ENCODE results near the gene GALNT17. TPM values are rescaled to one million over a fixed set of nuclear protein-coding genes. Genes with fewer than 3 reads are reported as not detected.

GALNT17 gene
- total RNA-seq, 6 donors from 2014 or later: 5.3 to 26.2 (median 10.1) TPM

DNA sequence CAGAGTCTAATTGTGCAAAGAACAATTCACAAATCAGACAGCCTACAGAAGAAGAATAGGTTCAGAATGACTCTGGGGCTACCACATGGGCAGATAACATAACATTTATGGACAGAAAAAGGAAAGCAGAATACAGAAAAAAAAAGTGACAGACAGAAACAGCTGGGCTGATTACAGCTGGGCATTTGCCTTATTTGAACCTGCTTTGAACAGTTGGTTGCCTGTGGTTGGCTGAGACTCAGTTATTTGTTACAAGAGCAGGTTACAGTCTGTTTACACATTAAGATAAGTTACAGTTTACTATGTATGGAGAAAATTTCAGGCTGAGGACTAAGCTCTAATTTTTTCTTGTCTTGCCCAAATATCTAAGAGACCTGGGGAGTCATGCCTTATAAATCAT lies 327.2 kb downstream of the GALNT17 start:
- no peaks in the 10 kb centered on the region for H3K27me3 ChIP-seq
- ATAC-seq (ENCODE audit: low FRiP score in 2 of 2): no peak
- no peak for DNase-seq

DNA sequence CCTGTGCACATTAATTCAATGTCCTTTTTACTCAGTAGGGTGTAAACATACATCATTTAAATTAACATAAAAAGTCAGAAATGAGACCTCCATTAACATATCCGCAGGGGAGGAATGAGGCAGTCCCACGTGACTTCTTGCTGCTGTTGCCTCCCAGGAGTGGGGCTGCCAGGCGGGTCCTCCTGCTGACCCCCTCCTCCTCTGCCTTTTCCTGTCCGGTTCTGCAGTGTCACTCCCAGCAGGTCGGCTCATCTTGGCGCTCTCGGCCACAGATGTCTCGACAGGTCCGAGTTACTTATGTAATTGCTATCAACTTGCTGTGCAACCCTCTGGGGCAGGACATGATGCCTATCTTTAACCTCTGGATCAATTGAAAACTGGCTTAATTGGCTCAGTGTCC lies 329.6 kb downstream of the GALNT17 start:
- Histone ChIP-seq H3K27ac (no peak overlapping the region), H3K4me3 (no peak overlapping the region), H3K27me3 (no peaks in the 10 kb centered on the region), H3K9me3 (no peaks in the 10 kb centered on the region), H3K36me3 (no peaks in the 10 kb centered on the region), H3K4me1 (no peaks in the 10 kb centered on the region)
- no peak for TF ChIP-seq POLR2AphosphoS5 (IDR thresholded peaks at IDR 0.05)
- TF ChIP-seq POLR2A (IDR thresholded peaks at IDR 0.05): no peak
- TF ChIP-seq, protein P1, sequence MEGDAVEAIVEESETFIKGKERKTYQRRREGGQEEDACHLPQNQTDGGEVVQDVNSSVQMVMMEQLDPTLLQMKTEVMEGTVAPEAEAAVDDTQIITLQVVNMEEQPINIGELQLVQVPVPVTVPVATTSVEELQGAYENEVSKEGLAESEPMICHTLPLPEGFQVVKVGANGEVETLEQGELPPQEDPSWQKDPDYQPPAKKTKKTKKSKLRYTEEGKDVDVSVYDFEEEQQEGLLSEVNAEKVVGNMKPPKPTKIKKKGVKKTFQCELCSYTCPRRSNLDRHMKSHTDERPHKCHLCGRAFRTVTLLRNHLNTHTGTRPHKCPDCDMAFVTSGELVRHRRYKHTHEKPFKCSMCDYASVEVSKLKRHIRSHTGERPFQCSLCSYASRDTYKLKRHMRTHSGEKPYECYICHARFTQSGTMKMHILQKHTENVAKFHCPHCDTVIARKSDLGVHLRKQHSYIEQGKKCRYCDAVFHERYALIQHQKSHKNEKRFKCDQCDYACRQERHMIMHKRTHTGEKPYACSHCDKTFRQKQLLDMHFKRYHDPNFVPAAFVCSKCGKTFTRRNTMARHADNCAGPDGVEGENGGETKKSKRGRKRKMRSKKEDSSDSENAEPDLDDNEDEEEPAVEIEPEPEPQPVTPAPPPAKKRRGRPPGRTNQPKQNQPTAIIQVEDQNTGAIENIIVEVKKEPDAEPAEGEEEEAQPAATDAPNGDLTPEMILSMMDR (IDR thresholded peaks at IDR 0.05): no peak
- no peak for TF ChIP-seq EP300 (IDR thresholded peaks at IDR 0.05)
- no peak for ATAC-seq (ENCODE audit: low FRiP score in 2 of 2)
- 71% methylated on average over 9 of the region's 9 CpGs for WGBS, 2 donors
- no peak for DNase-seq

More for the DNA sequence above, 327.2 kb downstream of the GALNT17 start:
- no peak for TF ChIP-seq POLR2AphosphoS5 (IDR thresholded peaks at IDR 0.05)
- H3K4me1 ChIP-seq: no peaks in the 10 kb centered on the region
- no peaks in the 10 kb centered on the region for H3K36me3 ChIP-seq
- H3K4me3 ChIP-seq: no peak overlapping the region
- no peak overlapping the region for H3K27ac ChIP-seq
- no peaks in the 10 kb centered on the region for H3K9me3 ChIP-seq

DNA sequence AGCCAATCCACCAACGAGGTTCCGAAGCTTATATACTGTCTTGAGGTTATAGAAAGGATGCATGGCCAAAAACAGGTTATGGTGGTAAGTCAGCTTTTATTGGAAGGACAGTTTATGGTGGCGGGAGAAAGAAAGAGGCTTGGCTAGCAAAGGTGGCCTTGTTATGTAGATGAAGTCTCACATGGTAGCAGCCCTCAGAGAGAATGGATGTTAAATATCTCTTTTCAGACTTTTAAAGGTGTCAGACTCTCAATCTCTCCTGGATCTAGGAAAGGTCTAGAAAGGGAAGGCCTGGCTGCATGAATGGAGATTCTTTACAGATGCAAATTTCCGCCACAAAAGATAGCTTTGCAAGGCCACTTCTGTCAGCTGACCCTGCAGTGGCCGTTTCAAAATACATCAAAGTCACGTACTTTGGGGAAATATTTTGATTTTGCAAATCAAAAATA lies 333.8 kb downstream of the GALNT17 start:
- no peak overlapping the region for H3K27ac ChIP-seq
- H3K27me3 ChIP-seq: no peaks in the 10 kb centered on the region
- 67 to 68% methylated on average over 6 of the region's 6 CpGs for WGBS, 2 donors
- no peak overlapping the region for H3K4me3 ChIP-seq
- H3K9me3 ChIP-seq: no peaks in the 10 kb centered on the region
- no peaks in the 10 kb centered on the region for H3K4me1 ChIP-seq
- ATAC-seq (ENCODE audit: low FRiP score in 2 of 2): no peak
- no peak for TF ChIP-seq POLR2AphosphoS5 (IDR thresholded peaks at IDR 0.05)
- TF ChIP-seq POLR2A (IDR thresholded peaks at IDR 0.05): no peak
- TF ChIP-seq EP300 (IDR thresholded peaks at IDR 0.05): no peak
- TF ChIP-seq, protein P1 (IDR thresholded peaks at IDR 0.05): no peak
- H3K36me3 ChIP-seq: no peaks in the 10 kb centered on the region
- DNase-seq: no peak

DNA sequence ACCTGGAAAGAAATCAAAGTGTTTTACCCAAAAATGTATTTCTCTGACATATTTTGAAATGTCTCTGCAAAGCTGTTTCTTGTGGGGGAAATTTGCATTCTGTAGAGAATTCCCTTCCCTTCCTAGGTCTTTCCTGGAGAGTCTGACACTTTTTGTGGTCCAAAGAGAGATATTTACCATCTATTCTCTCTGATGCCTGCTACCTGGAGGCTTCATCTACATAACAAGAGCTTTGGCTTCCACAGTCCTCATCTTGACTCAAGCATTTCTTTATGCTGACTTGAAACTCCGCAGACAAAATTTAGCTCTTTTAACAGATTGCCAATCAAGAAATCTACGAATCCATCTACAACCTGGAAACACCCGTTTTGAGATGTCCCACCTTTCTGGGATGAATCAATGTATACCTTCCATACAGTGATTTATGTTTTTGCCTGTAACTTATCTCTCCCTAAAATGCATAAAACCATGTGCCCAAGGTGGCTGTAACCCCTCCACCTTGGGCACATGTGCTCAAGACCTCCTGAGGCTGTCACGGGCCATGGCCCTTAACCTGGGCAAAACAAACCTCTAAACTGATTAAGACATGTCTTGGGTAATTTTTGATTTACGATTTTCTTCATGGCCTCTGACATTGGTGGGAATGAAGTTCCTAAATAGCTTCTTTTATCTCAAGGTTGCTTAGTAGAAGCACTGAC lies 334.7 kb downstream of the GALNT17 start:
- H3K27ac ChIP-seq: no peak overlapping the region
- 67 to 73% methylated on average over 5 of the region's 5 CpGs for WGBS, 2 donors
- no peaks in the 10 kb centered on the region for H3K36me3 ChIP-seq
- DNase-seq: no peak
- no peaks in the 10 kb centered on the region for H3K27me3 ChIP-seq
- no peaks in the 10 kb centered on the region for H3K4me1 ChIP-seq
- H3K4me3 ChIP-seq: no peak overlapping the region
- no peak for ATAC-seq (ENCODE audit: low FRiP score in 2 of 2)
- no peaks in the 10 kb centered on the region for H3K9me3 ChIP-seq
- no peak for TF ChIP-seq EP300 (IDR thresholded peaks at IDR 0.05)
- TF ChIP-seq POLR2AphosphoS5 (IDR thresholded peaks at IDR 0.05): no peak
- TF ChIP-seq POLR2A (IDR thresholded peaks at IDR 0.05): no peak
- TF ChIP-seq, protein P1 (IDR thresholded peaks at IDR 0.05): no peak

DNA sequence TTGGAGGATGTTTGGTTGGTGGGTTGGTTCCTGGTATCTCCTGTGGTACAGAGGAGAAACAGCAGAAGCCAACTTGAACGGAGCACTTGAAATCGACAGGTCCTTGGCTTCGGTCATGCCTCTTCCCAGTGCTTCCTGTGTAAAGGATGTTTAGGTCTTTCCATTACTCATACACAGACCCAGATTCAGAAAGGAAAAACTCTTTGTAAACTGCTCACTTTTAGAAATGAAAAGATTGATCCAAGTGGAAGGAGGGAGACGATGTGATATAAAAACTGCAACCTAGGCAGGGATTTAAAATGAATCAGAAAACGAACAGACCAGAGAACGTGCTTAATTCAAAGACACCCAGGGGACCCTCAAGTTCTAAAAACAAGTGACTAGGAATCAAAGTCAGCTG lies 338.4 kb downstream of the GALNT17 start:
- DNase-seq: no peak
- 67 to 74% methylated on average over 6 of the region's 6 CpGs for WGBS, 2 donors
- TF ChIP-seq EP300 (IDR thresholded peaks at IDR 0.05): no peak
- TF ChIP-seq POLR2A (IDR thresholded peaks at IDR 0.05): no peak
- TF ChIP-seq POLR2AphosphoS5 (IDR thresholded peaks at IDR 0.05): no peak
- TF ChIP-seq, protein P1 (IDR thresholded peaks at IDR 0.05): no peak
- Histone ChIP-seq H3K27ac (no peak overlapping the region), H3K9me3 (peaks cover 0 to 7% (median 0%) of the 10 kb centered on the region in 4 donors), H3K36me3 (no peaks in the 10 kb centered on the region), H3K4me3 (no peak overlapping the region), H3K27me3 (no peaks in the 10 kb centered on the region), H3K4me1 (no peaks in the 10 kb centered on the region)
- ATAC-seq (ENCODE audit: low FRiP score in 2 of 2): no peak

Measured in upper lobe of left lung (tissue), 6 donors.